Raji (cell line): Measurements from ENCODE around the gene UGT1A5.

Experiments used
- POLR2A ChIP-seq: IDR thresholded peaks from 2 replicates; pipeline ENCODE4 v1.6.1; 2011; ENCODE audit warnings: low read depth, low read length, control low read depth; ENCODE audit not compliant: insufficient read depth

The UGT1A5 gene

GRCh38 chr2:233791883-233792329 lies 79.2 kb downstream of the UGT1A5 start:
- no peak for TF ChIP-seq POLR2A

- TF ChIP-seq POLR2A, result no peak
Observed at GRCh38 chr2:233792720-233793119, 80.0 kb downstream of the UGT1A5 start.

GRCh38 chr2:233793465-233794127 lies 80.9 kb downstream of the UGT1A5 start:
- no peak for TF ChIP-seq POLR2A

GRCh38 chr2:233794128-233794658 lies 81.5 kb downstream of the UGT1A5 start:
- no peak for TF ChIP-seq POLR2A

GRCh38 chr2:233795735-233796171 lies 83.0 kb downstream of the UGT1A5 start:
- TF ChIP-seq POLR2A, result no peak

GRCh38 chr2:233796254-233796653 lies 83.5 kb downstream of the UGT1A5 start:
- TF ChIP-seq POLR2A, result no peak

- no peak for TF ChIP-seq POLR2A
Observed at GRCh38 chr2:233798335-233799086, 85.8 kb downstream of the UGT1A5 start.

- TF ChIP-seq POLR2A, result no peak
Observed at GRCh38 chr2:233799087-233799665, 86.5 kb downstream of the UGT1A5 start.

GRCh38 chr2:233799716-233800115 lies 87.0 kb downstream of the UGT1A5 start:
- no peak for TF ChIP-seq POLR2A

- TF ChIP-seq POLR2A, result no peak
Observed at GRCh38 chr2:233800208-233800607, 87.5 kb downstream of the UGT1A5 start.

GRCh38 chr2:233801357-233802131 lies 88.8 kb downstream of the UGT1A5 start:
- no peak for TF ChIP-seq POLR2A

GRCh38 chr2:233802132-233802815 lies 89.6 kb downstream of the UGT1A5 start:
- TF ChIP-seq POLR2A, result no peak

- TF ChIP-seq POLR2A, result no peak
Observed at GRCh38 chr2:233803292-233803911, 90.7 kb downstream of the UGT1A5 start.

- no peak for TF ChIP-seq POLR2A
Observed at GRCh38 chr2:233803994-233804393, 91.3 kb downstream of the UGT1A5 start.
